ENCODE measurements around the gene ZCWPW1.
"Not testable (repeated sequence)": the region's sequence is repeated elsewhere in the genome, so short reads cannot be mapped to it uniquely, and the experiment has no call there.

Gene ZCWPW1

DNA sequence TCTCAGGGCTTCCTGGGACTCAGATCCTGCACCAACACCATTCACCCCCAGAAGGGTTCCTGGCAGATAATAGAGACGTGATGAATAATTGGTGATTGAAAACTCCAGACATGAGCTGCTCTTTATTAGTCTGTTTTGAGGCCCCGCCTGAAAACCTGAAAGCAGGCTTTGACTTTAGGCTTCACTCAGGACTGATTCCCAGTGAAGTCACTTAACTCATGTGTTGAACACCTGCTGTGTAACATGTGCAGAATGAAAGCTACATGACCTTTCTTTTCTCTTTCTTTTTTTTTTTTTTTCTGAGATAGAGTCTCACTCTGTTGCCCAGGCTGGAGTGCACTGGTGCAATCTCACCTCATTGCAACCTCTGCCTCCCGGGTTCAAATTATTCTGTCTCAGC, 26.7 kb upstream of the ZCWPW1 start:
- no peak for DNase-seq

DNA sequence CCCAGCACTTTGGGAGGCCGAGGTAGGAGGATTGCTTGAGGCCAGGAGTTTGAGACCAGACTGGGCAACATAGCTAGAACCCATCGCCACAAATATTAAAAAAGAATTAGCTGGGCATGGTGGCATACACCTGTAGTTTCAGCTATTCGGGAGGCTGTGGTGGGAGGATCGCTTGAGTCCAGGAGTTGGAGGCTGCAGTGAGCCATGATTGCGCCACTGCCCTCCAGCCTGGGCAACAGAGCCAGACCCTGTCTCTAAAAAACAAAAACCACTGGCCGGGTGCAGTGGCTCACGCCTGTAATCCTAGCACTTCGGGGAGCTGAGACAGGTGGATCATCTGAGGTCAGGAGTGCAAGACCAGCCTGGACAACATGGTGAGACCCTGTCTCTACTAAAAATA, 25.4 kb upstream of the ZCWPW1 start:
- DNase-seq = not testable (repeated sequence)

DNA sequence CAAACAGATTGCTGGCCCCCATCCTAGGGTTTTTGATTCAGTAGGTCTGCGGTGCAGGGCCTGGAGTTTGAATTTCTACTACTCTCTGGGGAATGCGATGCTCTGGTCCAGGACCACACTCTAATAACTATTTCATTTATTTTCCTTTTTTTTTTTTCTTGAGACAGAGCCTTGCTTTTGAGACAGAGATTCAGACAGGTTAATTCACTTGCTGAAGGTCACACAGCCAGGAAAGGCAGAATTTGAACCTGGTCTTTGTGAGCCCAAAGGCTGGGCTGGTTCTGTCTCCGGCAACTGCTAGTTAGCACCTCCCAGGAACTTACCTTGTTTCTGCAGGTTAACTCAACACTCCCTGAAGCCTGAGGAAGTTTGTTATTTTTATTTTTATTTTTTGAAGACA, 24.0 kb upstream of the ZCWPW1 start:
- no peak for DNase-seq

DNA sequence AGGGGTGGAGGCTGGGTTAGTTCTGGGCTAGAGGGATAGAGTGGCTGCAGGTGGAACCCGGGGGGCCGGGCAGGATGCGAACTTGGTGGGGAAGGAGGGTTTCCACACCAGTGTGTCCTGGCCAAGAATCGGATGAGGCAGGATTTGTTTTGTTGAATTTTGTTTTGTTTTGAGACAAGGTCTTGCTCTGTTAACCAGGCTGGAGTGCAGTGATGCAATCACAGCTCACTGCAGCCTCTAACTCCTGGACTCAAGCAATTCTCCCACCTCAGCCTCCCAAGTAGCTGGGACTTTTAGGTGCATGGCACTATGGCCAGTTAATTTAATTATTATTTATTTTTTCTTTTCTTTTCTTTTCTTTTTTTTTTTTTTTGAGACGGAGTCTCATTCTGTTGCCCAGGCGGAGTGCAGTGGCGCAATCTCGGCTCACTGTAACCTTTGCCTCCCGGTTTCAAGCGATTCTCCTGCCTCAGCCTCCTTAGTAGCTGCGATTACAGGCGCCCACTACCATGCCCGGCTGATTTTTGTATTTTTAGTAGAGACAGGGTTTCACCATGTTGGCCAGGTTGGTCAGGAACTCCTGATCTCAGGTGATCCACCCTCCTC, 20.8 kb upstream of the ZCWPW1 start:
- DNase-seq = no peak

DNA sequence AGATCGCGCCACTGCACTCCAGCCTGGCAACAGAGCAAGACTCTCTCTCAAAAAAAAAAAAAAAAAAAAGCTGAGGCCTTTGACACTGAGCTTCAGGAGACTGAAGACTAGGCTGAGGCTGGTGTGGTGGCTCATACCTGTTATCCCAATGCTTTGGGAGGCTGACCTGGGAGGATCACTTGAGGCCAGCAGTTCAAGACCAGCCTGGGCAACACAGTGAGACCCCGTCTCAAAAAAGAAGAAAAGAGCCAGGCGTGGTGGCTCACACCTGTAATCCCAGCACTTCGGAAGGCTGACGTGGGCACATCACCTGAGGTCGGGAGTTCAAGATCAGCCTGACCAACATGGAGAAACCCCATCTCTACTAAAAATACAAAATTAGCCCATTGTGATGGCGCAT, 18.9 kb upstream of the ZCWPW1 start:
- not testable (repeated sequence) for DNase-seq

DNA sequence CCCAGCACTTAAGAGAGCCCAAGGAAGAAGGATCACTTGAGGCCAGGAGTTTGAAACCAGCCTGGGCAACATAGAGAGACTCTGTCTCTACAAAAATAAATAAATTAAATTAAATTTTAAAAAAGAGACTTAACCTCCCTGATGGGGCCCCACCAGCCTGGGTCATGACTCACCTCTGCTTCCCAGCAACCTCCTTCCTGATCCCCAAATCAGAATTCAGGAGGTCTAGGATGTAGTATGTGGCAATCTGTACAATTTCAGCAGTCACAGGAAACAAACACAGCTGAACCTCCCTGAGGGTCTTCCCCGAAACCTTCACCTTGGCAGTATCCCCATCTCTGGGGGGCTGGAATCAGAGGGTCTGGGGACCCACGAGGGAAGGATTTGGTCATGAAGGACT, 17.5 kb upstream of the ZCWPW1 start:
- no peak for DNase-seq

DNA sequence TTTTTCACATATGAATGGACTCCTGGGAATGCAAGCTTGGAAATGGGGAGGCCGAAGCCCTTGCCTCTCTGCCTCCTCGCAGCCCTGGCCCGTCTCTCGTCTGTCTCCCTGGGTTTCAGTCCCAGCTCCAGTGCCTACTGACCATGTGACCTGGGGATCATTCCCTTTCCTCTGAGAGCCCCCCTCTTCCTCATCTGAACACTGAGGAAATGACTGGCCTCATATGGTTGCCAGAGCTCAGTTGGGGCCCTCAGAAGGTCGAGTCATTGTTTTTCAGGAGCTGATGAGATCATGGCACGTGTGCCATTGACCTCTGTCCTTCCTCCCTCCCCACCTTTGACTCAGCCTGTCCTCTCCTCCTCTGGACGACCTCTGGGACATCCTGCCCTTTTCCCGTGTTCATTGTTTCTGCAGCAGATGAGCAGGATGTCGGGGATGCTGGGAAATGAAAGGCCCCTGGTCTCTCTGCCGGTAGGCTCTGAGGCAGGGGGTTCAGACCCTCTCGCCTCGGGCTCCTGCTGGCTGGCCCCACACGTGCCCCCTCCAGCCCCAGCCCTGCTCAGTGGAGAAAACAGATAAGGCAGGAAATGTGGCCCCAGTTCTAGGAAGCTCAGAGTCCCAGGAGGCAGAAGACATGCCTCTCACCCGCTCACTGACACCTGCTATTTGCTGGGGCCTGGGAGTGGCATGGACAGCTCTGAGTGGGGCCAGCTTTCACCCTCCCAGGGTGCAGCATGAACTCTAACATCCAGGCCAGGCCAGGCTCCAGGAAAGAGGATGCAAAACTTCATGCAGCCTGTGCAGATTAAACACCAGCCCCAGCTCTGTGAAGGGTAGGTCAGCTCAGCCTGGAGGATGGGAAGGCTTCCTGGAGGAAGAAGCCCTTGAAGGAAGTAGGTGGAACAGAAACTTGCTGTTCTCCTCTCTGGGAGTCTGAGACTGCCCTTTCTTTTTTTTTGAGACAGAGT, 16.1 kb upstream of the ZCWPW1 start:
- no peak for DNase-seq

DNA sequence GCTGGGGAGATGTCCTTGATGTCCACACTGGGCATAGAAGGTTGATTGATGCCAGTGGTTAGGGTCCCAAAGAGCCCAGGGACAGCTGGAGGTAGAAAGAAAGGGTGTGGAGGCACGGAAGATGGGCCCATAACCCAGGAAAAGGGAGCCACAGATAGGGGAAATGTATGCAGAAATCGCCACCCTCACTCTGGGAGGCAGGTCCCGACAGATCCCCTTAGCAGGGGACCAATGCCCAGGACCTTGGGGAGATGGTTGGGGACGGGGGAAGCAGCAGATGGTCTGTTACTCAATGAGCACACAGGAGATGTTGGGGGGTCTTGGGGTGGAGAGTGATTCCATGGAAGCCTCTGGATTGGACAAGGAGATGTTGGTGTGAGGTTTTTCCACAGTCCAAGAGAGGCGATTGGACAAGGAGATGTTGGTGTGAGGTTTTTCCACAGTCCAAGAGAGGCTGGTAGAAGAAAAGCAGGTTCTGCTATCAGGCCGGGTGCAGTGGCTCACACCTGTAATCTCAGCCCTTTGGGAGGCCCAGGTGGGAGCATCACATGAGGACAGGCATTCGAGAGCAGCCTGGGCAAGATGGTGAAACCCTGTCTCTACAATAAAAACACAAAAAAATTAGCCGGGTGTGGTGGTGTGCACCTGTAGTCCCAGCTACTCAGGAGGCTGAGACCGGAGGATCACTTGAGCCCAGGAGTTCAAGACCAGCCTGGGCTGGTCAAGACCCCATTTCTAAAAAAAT, 14.8 kb upstream of the ZCWPW1 start:
- DNase-seq = no peak

DNA sequence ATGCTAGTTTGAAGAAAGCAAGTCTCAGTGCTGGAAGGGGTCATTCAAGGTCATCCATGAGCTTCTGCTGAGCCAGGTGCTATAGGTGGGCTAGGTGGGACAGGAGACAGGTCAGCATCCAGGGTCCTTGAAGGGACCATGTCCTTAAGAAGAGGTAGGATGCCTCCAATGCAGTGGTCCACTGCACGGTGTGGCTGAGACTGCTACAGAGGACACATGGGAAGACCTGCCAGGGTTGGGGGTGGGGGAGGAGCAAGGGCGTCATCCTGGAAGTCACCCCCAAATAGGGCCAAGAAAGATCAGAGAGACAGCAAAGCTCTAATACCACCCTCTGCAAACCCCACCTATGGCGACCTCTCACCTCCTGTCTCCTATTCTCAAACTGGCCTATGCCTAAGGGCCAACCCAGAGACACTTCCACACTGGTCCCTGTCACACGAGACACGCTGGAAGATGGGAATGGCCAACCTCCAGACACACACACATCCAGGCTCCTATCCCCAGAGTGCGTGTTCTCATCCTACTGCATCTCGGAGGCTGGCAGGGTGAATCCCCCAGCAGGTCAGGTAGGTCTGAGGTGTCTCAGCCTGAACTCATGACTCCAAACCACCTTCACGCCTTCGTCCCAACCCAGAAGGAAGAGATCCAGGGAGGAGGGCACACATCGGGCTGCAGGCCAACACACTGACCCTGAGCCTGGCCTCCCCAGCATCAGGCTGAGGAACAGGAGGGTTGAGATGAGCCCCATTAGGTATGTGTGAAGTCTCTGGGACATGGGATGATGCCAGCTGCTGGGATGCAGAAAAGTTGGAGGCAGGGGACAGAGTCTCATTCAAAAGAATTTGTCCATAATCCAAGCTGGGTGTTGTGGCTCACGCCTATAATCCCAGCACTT, 13.4 kb upstream of the ZCWPW1 start:
- DNase-seq = no peak

DNA sequence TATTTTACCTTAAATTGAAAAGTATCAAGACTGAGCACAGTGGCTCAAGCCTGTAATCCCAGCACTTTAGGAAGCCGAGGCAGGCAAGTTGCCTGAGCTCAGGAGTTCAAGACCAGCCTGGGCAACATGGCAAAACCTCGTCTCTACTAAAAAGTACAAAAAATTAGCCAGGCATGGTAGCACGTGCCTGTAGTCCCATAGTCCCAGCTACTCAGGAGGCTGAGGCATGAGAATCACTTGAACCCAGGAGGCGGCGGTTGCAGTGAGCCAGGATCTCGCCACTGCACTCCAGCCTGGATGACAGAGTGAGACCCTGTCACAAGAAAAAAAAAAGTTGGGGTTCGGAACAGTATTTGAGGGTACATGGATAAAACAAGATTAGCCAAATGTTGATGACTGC, 10.7 kb upstream of the ZCWPW1 start:
- DNase-seq = not testable (repeated sequence)

DNA sequence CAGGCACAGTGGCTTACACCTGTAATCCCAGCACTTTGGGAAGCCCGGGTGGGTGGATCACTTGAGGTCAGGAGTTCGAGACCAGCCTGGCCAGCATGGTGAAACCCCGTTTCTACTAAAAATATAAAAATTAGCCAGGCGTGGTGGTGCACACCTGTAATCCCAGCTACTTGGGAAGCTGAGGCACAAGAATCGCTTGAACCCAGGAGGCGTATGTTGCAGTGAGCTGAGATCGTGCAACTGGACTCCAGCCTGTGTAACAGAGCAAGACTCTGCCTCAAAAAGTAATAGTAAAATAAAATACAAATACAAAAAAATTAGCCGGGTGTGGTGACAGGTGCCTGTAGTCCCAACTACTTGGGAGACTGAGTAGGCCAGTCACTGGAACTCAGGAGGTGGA, 10.2 kb upstream of the ZCWPW1 start:
- not testable (repeated sequence) for DNase-seq

DNA sequence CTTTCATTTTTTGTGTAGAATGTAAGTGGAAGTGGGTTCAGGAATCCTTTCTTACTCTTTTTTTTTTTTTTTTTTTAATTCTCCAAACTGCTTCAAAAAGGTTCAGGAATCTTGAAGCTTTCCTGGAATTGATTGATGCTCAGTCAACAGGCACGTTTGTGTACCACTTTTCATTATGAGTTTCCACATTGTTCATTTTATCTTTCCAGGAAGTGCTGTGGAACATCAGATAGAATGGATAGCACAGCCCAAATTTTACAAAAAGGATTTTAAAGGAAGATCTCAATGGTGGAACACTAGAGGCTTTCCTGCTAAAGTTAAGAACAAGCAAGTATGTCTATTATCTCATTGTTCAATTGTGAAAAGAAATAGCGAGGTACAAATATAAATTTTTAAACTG, 9.7 kb upstream of the ZCWPW1 start:
- DNase-seq = no peak

DNA sequence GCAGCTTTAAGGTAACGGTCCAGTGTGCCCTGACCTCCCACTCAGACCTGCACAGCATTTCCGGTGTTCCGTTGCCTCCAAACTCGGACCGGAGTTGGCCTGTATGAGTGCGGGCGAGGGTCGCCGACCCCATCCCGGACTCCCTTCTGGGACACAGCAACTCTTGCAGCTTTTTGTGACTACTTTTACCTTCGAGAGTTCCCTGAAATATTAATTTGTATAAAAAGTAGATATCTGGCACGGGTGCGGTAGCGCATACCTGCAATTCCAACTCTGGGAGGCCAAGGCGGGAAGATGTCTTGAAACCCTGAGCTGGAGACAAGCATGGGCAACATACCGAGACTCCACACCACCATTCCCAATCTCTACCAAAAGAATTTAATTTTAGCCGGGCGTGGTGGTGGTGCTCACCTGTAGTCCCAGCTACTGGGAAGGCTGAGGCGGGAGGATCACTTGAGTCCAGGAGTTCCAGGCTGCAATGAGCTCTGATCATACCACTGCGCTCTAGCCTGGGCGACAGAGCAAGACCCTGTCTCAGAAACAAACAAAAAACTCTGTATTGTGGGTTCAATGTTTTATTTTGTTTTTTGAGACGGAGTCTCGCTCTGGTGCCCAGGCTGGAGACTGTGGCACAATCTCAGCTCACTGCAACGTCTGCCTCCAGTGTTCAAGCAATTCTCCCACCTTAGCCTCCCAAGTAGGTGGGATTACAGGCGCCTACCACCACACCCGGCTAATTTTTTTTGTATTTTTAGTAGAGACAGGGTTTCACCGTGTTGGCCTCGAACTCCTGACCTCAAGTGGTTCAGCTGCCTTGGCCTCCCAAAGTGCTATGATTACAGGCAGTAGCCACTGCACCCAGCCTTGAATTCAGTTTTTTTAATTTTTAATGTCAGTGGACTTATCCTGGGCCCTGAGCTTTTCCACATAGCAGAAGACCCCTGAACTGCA, 8.9 kb upstream of the ZCWPW1 start:
- no peak for DNase-seq

DNA sequence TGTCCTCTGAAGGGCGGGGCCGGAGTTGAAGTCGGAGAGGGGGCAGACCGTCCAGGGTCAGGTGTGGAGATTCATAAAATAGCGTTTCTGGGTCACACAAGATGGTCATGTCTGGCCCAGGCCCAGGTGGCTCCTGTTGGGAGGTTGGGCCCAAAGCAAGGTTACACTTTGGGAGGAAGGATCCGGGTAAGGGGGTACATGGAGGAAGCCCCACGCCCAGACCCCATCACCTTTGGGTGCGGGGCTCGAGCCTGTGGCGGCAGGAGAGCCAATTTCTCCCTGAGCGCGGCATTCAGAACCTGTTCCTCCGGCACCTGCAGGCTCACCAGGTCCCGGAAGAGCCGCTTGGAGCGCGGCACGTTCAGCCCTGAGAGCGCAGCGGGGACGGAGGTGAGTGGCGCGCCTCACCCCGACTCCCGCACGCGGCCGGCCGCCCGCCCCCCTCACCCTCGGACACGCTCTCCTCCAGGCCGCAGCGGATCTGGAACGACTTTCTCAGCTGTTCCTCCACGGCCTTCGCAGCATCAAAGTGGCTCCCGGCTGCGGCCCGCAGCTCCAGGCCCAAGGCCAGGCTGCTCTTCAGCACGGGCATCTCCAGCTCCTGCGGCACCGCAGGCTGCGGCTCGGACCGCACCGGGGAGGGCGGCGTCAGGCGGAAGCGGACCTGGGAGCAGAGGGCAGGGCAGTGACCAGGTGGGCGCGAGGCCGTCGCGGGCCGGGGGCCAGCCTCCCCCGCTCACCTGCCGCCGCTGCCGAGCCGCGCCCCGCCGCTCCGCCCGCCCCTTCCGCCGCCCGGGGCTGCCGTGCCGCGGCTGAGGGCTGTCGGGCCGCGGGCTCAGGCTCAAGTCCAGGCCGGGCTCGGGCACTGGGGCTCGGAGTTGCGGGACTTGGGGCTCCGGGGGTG, 7.2 kb upstream of the ZCWPW1 start:
- DNase-seq = peak; percentile 46

DNA sequence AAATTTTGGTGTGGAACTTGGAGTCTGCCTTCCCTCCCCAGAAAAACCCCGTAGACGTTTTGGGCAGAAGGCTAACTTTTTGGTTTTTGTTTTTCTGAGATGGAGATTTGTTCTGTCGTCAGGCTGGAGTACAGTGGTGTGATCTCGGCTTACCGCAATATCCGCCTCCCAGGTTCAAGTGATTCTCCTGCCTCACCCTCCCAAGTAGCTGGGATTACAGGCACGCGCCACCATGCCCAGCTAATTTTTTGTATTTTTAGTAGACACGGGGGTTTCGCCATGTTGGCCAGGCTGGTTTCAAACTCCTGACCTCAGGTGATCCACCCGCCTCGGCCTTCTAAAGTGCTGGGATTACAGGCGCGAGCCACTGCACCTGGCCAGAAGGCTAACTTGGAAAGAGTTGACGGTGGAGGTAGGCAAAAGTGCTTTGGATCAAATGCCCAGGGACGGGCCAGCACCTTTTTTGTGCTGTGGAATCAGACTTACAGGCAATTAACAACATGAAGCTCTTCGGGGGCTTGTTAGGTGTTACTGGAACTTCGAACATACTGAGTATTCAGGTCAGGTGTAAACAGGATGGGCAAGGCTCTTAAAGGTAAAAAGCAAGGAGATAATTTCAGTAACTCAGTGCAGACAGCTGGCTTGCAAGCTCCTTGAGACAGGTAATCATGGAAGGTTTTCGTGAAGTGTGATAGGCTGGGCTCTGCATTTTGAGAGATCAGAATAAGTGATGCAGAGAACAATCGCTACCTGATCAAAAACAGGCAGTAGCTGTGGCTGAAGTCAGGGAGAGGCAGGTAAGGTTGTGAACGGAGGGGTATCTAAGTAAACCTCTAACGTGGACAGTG, 6.0 kb upstream of the ZCWPW1 start:
- DNase-seq = no peak

DNA sequence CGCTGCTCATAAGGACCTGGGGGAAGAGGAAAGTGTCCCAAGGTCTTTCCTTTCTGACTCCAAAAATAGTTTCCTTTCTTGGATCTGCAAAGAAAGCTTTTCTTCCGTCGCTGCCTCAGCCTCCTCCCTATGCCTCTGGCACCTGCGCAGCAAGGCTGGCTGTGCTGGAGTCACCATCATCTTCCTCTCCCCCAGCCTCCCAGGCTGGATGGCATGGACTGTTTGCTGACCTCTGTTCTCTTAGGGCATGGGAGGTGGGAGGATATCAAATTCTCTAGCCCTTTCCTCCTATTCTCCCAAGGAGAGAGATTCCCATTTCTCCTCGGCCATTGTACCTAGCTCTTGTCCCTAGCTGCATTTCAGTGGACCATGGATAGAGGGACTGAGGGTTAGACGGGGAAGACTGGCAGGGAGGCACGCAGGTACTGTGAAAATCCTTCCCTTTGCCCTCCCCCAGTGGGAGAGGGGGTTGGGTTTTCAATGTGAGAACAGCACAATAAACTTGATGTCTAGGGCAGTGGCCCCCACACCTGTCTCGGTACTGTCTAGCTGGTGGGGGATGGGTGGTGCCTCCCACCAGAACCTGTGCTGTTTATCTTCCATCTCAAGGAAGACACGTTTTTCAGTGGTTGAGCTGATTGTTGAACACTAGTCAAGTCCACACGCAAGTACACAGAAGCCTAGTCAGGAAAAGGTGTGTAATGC, 5.2 kb upstream of the ZCWPW1 start:
- DNase-seq = no peak

DNA sequence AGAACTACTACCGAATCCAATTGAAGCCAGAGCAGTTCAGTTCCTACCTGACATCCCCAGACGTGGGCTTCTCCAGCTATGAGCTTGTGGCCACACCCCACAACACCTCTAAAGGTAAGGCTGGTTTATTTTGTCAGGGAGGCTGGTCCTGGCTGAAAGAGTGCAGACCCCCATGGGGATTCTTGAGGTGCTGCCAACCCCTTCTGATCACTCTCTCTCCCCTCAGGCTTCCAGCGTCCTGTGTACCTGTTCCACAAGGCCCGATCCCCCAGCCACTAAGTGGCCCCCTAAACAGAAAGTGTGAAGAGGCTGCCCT, 4.7 kb upstream of the ZCWPW1 start:
- no peak for DNase-seq

DNA sequence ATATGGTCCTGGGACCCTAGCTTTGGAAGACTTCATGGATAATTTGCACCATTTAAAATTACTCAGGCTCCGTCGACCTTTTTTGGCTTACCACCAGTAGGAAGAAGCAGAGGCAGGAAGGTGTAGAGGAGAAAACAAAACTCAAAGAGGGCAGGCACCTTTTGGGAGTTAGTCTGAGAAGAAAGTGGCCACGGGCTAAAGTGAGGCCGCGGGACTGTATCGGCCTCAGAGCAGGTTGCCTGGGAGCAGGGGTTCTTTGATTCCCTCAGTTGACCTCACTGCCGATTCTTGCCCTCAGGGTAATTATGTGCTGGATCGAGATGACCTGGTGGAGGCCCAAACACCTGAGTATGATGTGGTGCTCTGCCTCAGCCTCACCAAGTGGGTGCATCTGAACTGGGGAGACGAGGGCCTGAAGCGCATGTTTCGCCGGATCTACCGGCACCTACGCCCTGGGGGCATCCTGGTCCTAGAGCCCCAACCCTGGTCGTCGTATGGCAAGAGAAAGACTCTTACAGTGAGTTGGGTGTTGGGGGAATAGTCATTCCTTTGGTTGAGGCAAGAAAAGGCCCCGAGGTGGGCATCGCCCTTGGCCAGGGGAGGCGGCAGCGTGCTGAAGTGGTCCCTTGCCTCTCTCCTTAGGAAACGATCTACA, 4.2 kb upstream of the ZCWPW1 start:
- no peak for DNase-seq

All from activated effector memory CD4-positive, alpha-beta T cell treated with Interleukin-2 at 50 U/mL for 16 hours (primary cell).